Activated T-cell treated with anti-CD3 and anti-CD28 coated beads, Interleukin-2, amount 50 U/mL, for 72 hours (primary cell): Measurements from ENCODE around the gene VEGFB. TPM values are rescaled to one million over a fixed set of nuclear protein-coding genes. Genes with fewer than 3 reads are reported as not detected.

ENCODE experiments used
- ATAC-seq, 2 donors: fragments of 150-1000 bp; cut with Tn5 transposase; replicated peaks in 1 of 2; 2 replicates each; pipeline ENCODE4 v1.10.0; 2021; ENCODE audit warnings: moderate library complexity in 2 of 2, mild to moderate bottlenecking in 1 of 2
- DNase-seq, 2 donors: peaks; one replicate each; pipeline ENCODE4 v3.0.0; 2021 to 2022; ENCODE audit warnings: mixed read lengths in 1 of 2
- H3K27ac Mint-ChIP-seq: one replicate; pipeline ENCODE4 v1.8.0; 2022; ENCODE audit warnings: mild to moderate bottlenecking, moderate library complexity, mixed read lengths
- H3K27me3 Mint-ChIP-seq: one replicate; pipeline ENCODE4 v1.8.0; 2022; ENCODE audit warnings: low read depth, mixed read lengths
- H3K36me3 Mint-ChIP-seq, 2 donors: one replicate each; pipeline ENCODE4 v1.8.0; 2022; ENCODE audit warnings: mixed read lengths in 2 of 2, mild to moderate bottlenecking in 1 of 2; ENCODE audit not compliant: insufficient read depth in 2 of 2
- H3K4me1 Mint-ChIP-seq: one replicate; pipeline ENCODE4 v1.8.0; 2022; ENCODE audit warnings: low read depth, mixed read lengths
- H3K4me3 Mint-ChIP-seq, 2 donors: one replicate each; pipeline ENCODE4 v1.8.0; 2022; ENCODE audit warnings: mild to moderate bottlenecking in 2 of 2, mixed read lengths in 2 of 2, moderate library complexity in 2 of 2
- H3K9me3 Mint-ChIP-seq, 2 donors: one replicate each; pipeline ENCODE4 v1.8.0; 2022; ENCODE audit warnings: mixed read lengths in 2 of 2
- total RNA-seq, 2 donors: library from RNA; stranded (reverse); gene quantifications; one replicate each; pipeline ENCODE4 v1.2.3, GENCODE V29; 2022

VEGFB gene
- total RNA-seq, 2 donors from 2014 or later, result 65.4 to 67.3 TPM

GRCh38 chr11:64206457-64207255 lies 27.7 kb upstream of the VEGFB start, which contains the start of gene FERMT3:
FERMT3 (plus strand) TSS chr11:64206721; CDS start chr11:64207365, 644 bp downstream.
- Mint-ChIP-seq H3K27me3 (no peaks in the 10 kb centered on the region), H3K9me3 (no peaks in the 10 kb centered on the region), H3K4me1 (peaks cover 56% of the 10 kb centered on the region), H3K27ac (peak within 1 kb of the TSS; percentile 97), H3K36me3 (peaks cover 13 to 32% of the 10 kb centered on the region in 2 donors), H3K4me3 (peak within 1 kb of the TSS; percentile 94 to 97)
- peak; percentile 36 to 52 for ATAC-seq
- peak; percentile 73 to 80 for DNase-seq

GRCh38 chr11:64207256-64208085 lies 26.9 kb upstream of the VEGFB start:
- no peaks in the 10 kb centered on the region for H3K9me3 Mint-ChIP-seq
- DNase-seq (peak; percentile 86 to 88), ATAC-seq (peak; percentile 83)
- no peaks in the 10 kb centered on the region for H3K27me3 Mint-ChIP-seq
- H3K36me3 Mint-ChIP-seq, result peaks cover 13 to 35% of the 10 kb centered on the region in 2 donors
- peaks cover 65% of the 10 kb centered on the region for H3K4me1 Mint-ChIP-seq
- H3K27ac Mint-ChIP-seq, result peak overlapping the region; percentile 97
- H3K4me3 Mint-ChIP-seq, result peak overlapping the region; percentile 94 to 97

- Mint-ChIP-seq H3K4me3 (peak overlapping the region; percentile 94 to 97), H3K9me3 (no peaks in the 10 kb centered on the region), H3K4me1 (peaks cover 70% of the 10 kb centered on the region), H3K36me3 (peaks cover 12 to 33% of the 10 kb centered on the region in 2 donors), H3K27me3 (no peaks in the 10 kb centered on the region), H3K27ac (peak overlapping the region; percentile 97)
- DNase-seq (no peak), ATAC-seq (no peak)
These were observed 26.1 kb upstream of the VEGFB start for GRCh38 chr11:64208086-64208795.

- ATAC-seq (no peak), DNase-seq (no peak)
- H3K27ac Mint-ChIP-seq, result peak overlapping the region; percentile 81
- no peaks in the 10 kb centered on the region for H3K9me3 Mint-ChIP-seq
- peaks cover 67% of the 10 kb centered on the region for H3K4me1 Mint-ChIP-seq
- H3K36me3 Mint-ChIP-seq, result peaks cover 11 to 28% of the 10 kb centered on the region in 2 donors
- peak overlapping the region; percentile 94 to 97 for H3K4me3 Mint-ChIP-seq
- H3K27me3 Mint-ChIP-seq, result no peaks in the 10 kb centered on the region
These were observed 25.4 kb upstream of the VEGFB start for GRCh38 chr11:64208796-64209562.

GRCh38 chr11:64209563-64209843 lies 24.9 kb upstream of the VEGFB start:
- H3K36me3 Mint-ChIP-seq, result peaks cover 11 to 28% of the 10 kb centered on the region in 2 donors
- peaks cover 67% of the 10 kb centered on the region for H3K4me1 Mint-ChIP-seq
- DNase-seq (no peak), ATAC-seq (no peak)
- H3K9me3 Mint-ChIP-seq, result no peaks in the 10 kb centered on the region
- H3K27ac Mint-ChIP-seq, result peak overlapping the region; percentile 81
- H3K27me3 Mint-ChIP-seq, result no peaks in the 10 kb centered on the region
- H3K4me3 Mint-ChIP-seq, result peak overlapping the region in 1 of 2 donors; percentile 34

GRCh38 chr11:64210301-64211020 lies 23.9 kb upstream of the VEGFB start:
- Mint-ChIP-seq H3K27me3 (no peaks in the 10 kb centered on the region), H3K4me1 (peaks cover 65% of the 10 kb centered on the region), H3K4me3 (no peak overlapping the region), H3K9me3 (no peaks in the 10 kb centered on the region), H3K27ac (peak overlapping the region; percentile 17), H3K36me3 (peaks cover 10 to 33% of the 10 kb centered on the region in 2 donors)
- DNase-seq (no peak), ATAC-seq (no peak)

- ATAC-seq, result no peak
- H3K27me3 Mint-ChIP-seq, result no peaks in the 10 kb centered on the region
- H3K4me1 Mint-ChIP-seq, result peaks cover 57% of the 10 kb centered on the region
- peaks cover 10 to 33% of the 10 kb centered on the region in 2 donors for H3K36me3 Mint-ChIP-seq
- H3K27ac Mint-ChIP-seq, result peak overlapping the region; percentile 34
- H3K9me3 Mint-ChIP-seq, result no peaks in the 10 kb centered on the region
- H3K4me3 Mint-ChIP-seq, result no peak overlapping the region
- no peak for DNase-seq
These were observed 23.1 kb upstream of the VEGFB start for GRCh38 chr11:64211181-64211872.

GRCh38 chr11:64216879-64217278 lies 17.5 kb upstream of the VEGFB start:
- no peak for DNase-seq
- H3K4me3 Mint-ChIP-seq, result no peak overlapping the region
- H3K27me3 Mint-ChIP-seq, result no peaks in the 10 kb centered on the region
- H3K4me1 Mint-ChIP-seq, result peaks cover 29% of the 10 kb centered on the region
- ATAC-seq, result no peak
- H3K36me3 Mint-ChIP-seq, result peaks cover 8 to 31% of the 10 kb centered on the region in 2 donors
- H3K9me3 Mint-ChIP-seq, result no peaks in the 10 kb centered on the region
- peak overlapping the region; percentile 28 for H3K27ac Mint-ChIP-seq

GRCh38 chr11:64218628-64219353 lies 15.6 kb upstream of the VEGFB start:
- H3K4me3 Mint-ChIP-seq, result no peak overlapping the region
- DNase-seq (no peak), ATAC-seq (no peak)
- H3K9me3 Mint-ChIP-seq, result no peaks in the 10 kb centered on the region
- H3K36me3 Mint-ChIP-seq, result peaks cover 6 to 24% of the 10 kb centered on the region in 2 donors
- H3K27me3 Mint-ChIP-seq, result no peaks in the 10 kb centered on the region
- H3K4me1 Mint-ChIP-seq, result peaks cover 15% of the 10 kb centered on the region
- peak overlapping the region; percentile 7 for H3K27ac Mint-ChIP-seq

- H3K36me3 Mint-ChIP-seq, result peaks cover 5 to 22% of the 10 kb centered on the region in 2 donors
- no peak overlapping the region for H3K27ac Mint-ChIP-seq
These were observed 15.1 kb upstream of the VEGFB start for GRCh38 chr11:64219354-64219684.

GRCh38 chr11:64219755-64220154 lies 14.6 kb upstream of the VEGFB start:
- Mint-ChIP-seq H3K27ac (no peak overlapping the region), H3K4me1 (peaks cover 7% of the 10 kb centered on the region), H3K4me3 (no peak overlapping the region), H3K9me3 (no peaks in the 10 kb centered on the region), H3K36me3 (peaks cover 5 to 18% of the 10 kb centered on the region in 2 donors), H3K27me3 (no peaks in the 10 kb centered on the region)
- ATAC-seq, result peak in 1 of 2 donors; percentile 9
- DNase-seq, result no peak

More at GRCh38 chr11:64219354-64219684, 15.1 kb upstream of the VEGFB start:
- no peaks in the 10 kb centered on the region for H3K9me3 Mint-ChIP-seq
- DNase-seq (no peak), ATAC-seq (no peak)
- no peaks in the 10 kb centered on the region for H3K27me3 Mint-ChIP-seq
- no peak overlapping the region for H3K4me3 Mint-ChIP-seq
- peaks cover 10% of the 10 kb centered on the region for H3K4me1 Mint-ChIP-seq
